ENCODE data around the gene XRCC3. TPM values are rescaled to one million over a fixed set of nuclear protein-coding genes. Genes with fewer than 3 reads are reported as not detected.
A peak's percentile ranks its signal among the peaks of the same experiment; 100 is the strongest.
"Not testable (repeated sequence)": the region's sequence is repeated elsewhere in the genome, so short reads cannot be mapped to it uniquely, and the experiment has no call there.

XRCC3 gene
- total and polyA plus RNA-seq, 4 donors = 1.0 to 8.6 (median 5.2) TPM

DNA sequence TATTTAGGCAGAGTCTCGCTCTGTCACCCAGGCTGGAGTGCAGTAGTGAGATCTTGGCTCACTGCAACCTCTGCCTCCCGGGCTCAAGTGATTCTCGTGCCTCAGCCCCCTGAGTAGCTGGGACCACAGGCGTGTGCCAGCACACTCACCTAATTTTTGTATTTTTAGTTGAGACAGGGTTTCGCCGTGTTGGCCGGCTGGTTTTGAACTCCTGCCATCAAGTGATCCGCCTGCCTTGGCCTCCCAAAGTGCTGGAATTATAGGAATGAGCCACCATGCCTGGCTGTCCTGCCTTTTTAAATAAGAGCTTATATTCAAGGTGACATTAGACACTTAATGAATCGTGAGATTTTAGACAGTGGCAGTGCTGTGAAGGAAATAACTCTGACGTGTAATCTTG, 61.9 kb downstream of the XRCC3 start:
- H3K36me3 ChIP-seq (ENCODE audit: control insufficient read depth in 1 of 2, insufficient read depth in 2 of 2, low read length in 1 of 2); H3K9me3 ChIP-seq (ENCODE audit: control insufficient read depth, low read length); ATAC-seq (ENCODE audit: low FRiP score); H3K4me3 ChIP-seq (ENCODE audit: low read length in 2 of 2); intact Hi-C loops (cut with DNase I); H3K27me3 ChIP-seq (ENCODE audit: control insufficient read depth in 1 of 2, insufficient read depth in 2 of 2, low read length in 1 of 2); H3K4me1 ChIP-seq (ENCODE audit: control insufficient read depth in 1 of 2, insufficient read depth in 2 of 2, low read length in 2 of 2): not testable (repeated sequence)
- H3K27ac ChIP-seq (ENCODE audit: low read depth in 1 of 2, low read length in 2 of 2) = peak overlapping the region in 1 of 2 donors; percentile 65
- WGBS, 2 donors = 6% methylated on average over 10 of the region's 10 CpGs
- DNase-seq = peak; percentile 56 to 71

DNA sequence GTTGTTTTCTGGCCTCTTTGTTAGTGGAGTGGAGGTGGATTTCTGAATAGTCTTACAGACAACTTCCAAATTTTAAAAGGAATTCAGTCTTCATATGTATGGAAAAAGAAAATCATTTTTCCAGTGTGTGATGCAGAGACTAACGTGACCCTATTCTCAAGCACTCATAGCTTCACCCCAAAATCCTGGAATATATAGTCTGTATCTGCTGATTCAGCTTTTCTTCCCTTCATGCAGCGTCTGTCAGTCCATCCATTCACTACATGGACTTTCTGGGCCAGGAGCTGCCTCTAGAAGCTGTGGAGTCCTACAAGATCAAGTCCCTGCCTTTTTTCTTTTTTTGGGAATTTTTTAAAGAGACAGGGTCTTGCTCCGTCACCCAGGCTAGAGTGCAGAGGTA, 62.4 kb downstream of the XRCC3 start:
- DNase-seq (no peak), ATAC-seq (ENCODE audit: low FRiP score) (no peak)
- WGBS, 2 donors = 35 to 46% methylated on average over 3 of the region's 3 CpGs
- Histone ChIP-seq H3K27ac (ENCODE audit: low read depth in 1 of 2, low read length in 2 of 2) (peak overlapping the region in 1 of 2 donors; percentile 80), H3K4me3 (ENCODE audit: low read length in 2 of 2) (no peak overlapping the region), H3K9me3 (ENCODE audit: control insufficient read depth, low read length) (no peaks in the 10 kb centered on the region), H3K27me3 (ENCODE audit: control insufficient read depth in 1 of 2, insufficient read depth in 2 of 2, low read length in 1 of 2) (no peaks in the 10 kb centered on the region), H3K36me3 (ENCODE audit: control insufficient read depth in 1 of 2, insufficient read depth in 2 of 2, low read length in 1 of 2) (peaks cover 4 to 8% of the 10 kb centered on the region in 2 donors), H3K4me1 (ENCODE audit: control insufficient read depth in 1 of 2, insufficient read depth in 2 of 2, low read length in 2 of 2) (peaks cover 0 to 8% of the 10 kb centered on the region in 2 donors)
- intact Hi-C loops (cut with DNase I) = no loop called here

DNA sequence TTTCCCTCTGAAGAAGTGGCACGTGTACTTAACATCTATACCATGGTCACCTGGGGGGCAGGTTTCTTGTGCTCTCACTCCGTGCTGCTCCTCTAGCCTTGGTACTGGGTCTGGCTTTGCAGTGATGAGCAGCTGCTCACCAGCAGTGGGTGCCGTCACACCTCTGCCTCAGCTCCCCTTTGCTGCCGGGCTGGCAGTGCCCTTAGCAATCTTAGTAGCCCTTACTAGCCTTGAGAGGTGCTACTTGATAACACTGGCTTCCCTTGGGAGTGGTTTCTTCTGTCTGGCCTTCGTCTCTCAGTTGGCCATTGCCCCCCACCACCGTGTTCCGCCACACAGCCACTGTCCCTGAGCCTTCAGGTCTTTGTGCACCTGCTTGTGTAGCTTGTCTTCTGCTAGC, 63.7 kb downstream of the XRCC3 start:
- Histone ChIP-seq H3K4me3 (ENCODE audit: low read length in 2 of 2) (no peak overlapping the region), H3K36me3 (ENCODE audit: control insufficient read depth in 1 of 2, insufficient read depth in 2 of 2, low read length in 1 of 2) (peaks cover 3 to 4% of the 10 kb centered on the region in 2 donors), H3K4me1 (ENCODE audit: control insufficient read depth in 1 of 2, insufficient read depth in 2 of 2, low read length in 2 of 2) (peaks cover 0 to 8% of the 10 kb centered on the region in 2 donors), H3K27me3 (ENCODE audit: control insufficient read depth in 1 of 2, insufficient read depth in 2 of 2, low read length in 1 of 2) (no peaks in the 10 kb centered on the region), H3K27ac (ENCODE audit: low read depth in 1 of 2, low read length in 2 of 2) (no peak overlapping the region), H3K9me3 (ENCODE audit: control insufficient read depth, low read length) (no peaks in the 10 kb centered on the region)
- intact Hi-C loops (cut with DNase I) = no loop called here
- WGBS, 2 donors = 74 to 75% methylated on average over 7 of the region's 7 CpGs
- ATAC-seq (ENCODE audit: low FRiP score) (no peak), DNase-seq (peak in 1 of 2 donors; percentile 51)

DNA sequence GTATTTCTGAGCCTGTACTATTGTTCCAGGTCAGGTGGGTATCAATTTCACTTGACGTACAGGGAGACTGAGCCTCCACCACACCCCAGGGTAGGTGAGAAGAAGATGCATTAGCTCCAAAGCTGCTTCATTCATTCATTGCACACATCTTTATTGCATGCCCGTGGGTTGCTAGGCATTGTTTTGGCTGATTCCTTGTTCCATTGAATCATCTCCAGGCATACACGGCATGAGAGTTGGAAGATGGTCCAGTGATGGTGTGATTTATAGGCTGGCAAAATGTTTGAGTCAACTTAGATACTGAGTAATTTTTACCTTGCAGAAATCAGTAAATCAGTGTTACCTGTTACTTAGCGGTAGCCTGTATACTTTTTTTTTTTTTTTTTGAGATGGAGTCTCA, 65.0 kb downstream of the XRCC3 start:
- ATAC-seq (ENCODE audit: low FRiP score) (no peak), DNase-seq (peak in 1 of 2 donors; percentile 12)
- H3K27ac ChIP-seq (ENCODE audit: low read depth in 1 of 2, low read length in 2 of 2) = no peak overlapping the region
- H3K4me3 ChIP-seq (ENCODE audit: low read length in 2 of 2) = no peak overlapping the region
- H3K27me3 ChIP-seq (ENCODE audit: control insufficient read depth in 1 of 2, insufficient read depth in 2 of 2, low read length in 1 of 2) = no peaks in the 10 kb centered on the region
- WGBS, 2 donors = 50 to 53% methylated on average over 4 of the region's 4 CpGs
- intact Hi-C loops (cut with DNase I) = no loop called here
- H3K9me3 ChIP-seq (ENCODE audit: control insufficient read depth, low read length) = no peaks in the 10 kb centered on the region
- H3K36me3 ChIP-seq (ENCODE audit: control insufficient read depth in 1 of 2, insufficient read depth in 2 of 2, low read length in 1 of 2) = no peaks in the 10 kb centered on the region
- H3K4me1 ChIP-seq (ENCODE audit: control insufficient read depth in 1 of 2, insufficient read depth in 2 of 2, low read length in 2 of 2) = peaks cover 0 to 8% of the 10 kb centered on the region in 2 donors

DNA sequence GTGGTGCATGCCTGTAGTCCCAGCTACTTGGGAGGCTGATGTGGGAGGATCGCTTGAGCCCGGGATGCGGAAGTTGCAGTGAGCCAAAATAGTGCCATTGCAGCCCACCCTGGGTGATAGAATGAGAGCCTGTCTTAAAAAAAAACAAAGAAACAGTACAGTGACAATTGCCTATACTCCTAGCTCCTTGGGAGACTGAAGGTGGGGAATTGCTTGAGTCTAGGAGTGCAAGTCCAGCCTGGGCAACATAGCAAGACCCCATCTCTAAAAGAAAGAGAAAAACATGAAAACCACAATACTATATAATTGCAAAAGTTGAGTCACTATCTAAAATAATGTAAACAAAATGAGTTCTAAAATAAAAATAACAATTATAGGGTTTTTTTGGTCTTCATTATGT, 66.2 kb downstream of the XRCC3 start:
- no peaks in the 10 kb centered on the region for H3K36me3 ChIP-seq (ENCODE audit: control insufficient read depth in 1 of 2, insufficient read depth in 2 of 2, low read length in 1 of 2)
- H3K27ac ChIP-seq (ENCODE audit: low read depth in 1 of 2, low read length in 2 of 2) = no peak overlapping the region
- intact Hi-C loops (cut with DNase I) = no loop called here
- H3K4me3 ChIP-seq (ENCODE audit: low read length in 2 of 2) = no peak overlapping the region
- 96 to 100% methylated on average over 3 of the region's 3 CpGs for WGBS, 2 donors
- DNase-seq = no peak
- no peak for ATAC-seq (ENCODE audit: low FRiP score)
- peaks cover 1 to 6% of the 10 kb centered on the region in 2 donors for H3K4me1 ChIP-seq (ENCODE audit: control insufficient read depth in 1 of 2, insufficient read depth in 2 of 2, low read length in 2 of 2)
- H3K27me3 ChIP-seq (ENCODE audit: control insufficient read depth in 1 of 2, insufficient read depth in 2 of 2, low read length in 1 of 2) = no peaks in the 10 kb centered on the region
- no peaks in the 10 kb centered on the region for H3K9me3 ChIP-seq (ENCODE audit: control insufficient read depth, low read length)

Other genes starting within 250 kb of the XRCC3 start
- gene CKB, start 192.6 kb downstream of the XRCC3 start, total RNA-seq = 100 to 1,000 TPM in 1 of 2 donors, 10 to 100 TPM in 1; 78.1 to 109 TPM
- gene CKB, start 192.6 kb downstream of the XRCC3 start, polyA plus RNA-seq = 10 to 100 TPM; 46.6 to 91.3 TPM
- 10 to 100 TPM; 11.4 to 11.8 TPM for gene TRMT61A, start 186.3 kb downstream of the XRCC3 start, total RNA-seq
- 10 to 100 TPM in 1 of 2 donors, 1 to 10 TPM in 1; 6.4 to 12.4 TPM for gene TRMT61A, start 186.3 kb downstream of the XRCC3 start, polyA plus RNA-seq
- 10 to 100 TPM; 30.4 to 30.8 TPM for gene BAG5, start 152.8 kb downstream of the XRCC3 start, total RNA-seq
- gene BAG5, start 152.8 kb downstream of the XRCC3 start, polyA plus RNA-seq = 10 to 100 TPM in 1 of 2 donors, 1 to 10 TPM in 1; 9.2 to 14.9 TPM
- gene COA8, start 152.5 kb downstream of the XRCC3 start, total RNA-seq = 10 to 100 TPM; 27.6 to 33.3 TPM
- 10 to 100 TPM; 44.2 to 71.7 TPM for gene COA8, start 152.5 kb downstream of the XRCC3 start, polyA plus RNA-seq
- 100 to 1,000 TPM; 254 to 315 TPM for gene KLC1, start 86.2 kb downstream of the XRCC3 start, total RNA-seq
- gene KLC1, start 86.2 kb downstream of the XRCC3 start, polyA plus RNA-seq = 100 to 1,000 TPM in 1 of 2 donors, 10 to 100 TPM in 1; 71.7 to 190 TPM
- 10 to 100 TPM; 69.0 to 74.8 TPM for gene ZFYVE21, start 359 bp upstream of the XRCC3 start, total RNA-seq
- 100 to 1,000 TPM; 100 to 110 TPM for gene ZFYVE21, start 359 bp upstream of the XRCC3 start, polyA plus RNA-seq
- 10 to 100 TPM; 24.8 to 44.0 TPM for gene PPP1R13B, start 132.1 kb upstream of the XRCC3 start, total RNA-seq
- gene PPP1R13B, start 132.1 kb upstream of the XRCC3 start, polyA plus RNA-seq = 1 to 10 TPM; 2.3 to 6.9 TPM
- 1 to 10 TPM; 1.7 to 2.7 TPM for gene TDRD9, start 213.0 kb upstream of the XRCC3 start, total RNA-seq
- 1 to 10 TPM; 1.1 to 2.3 TPM for gene TDRD9, start 213.0 kb upstream of the XRCC3 start, polyA plus RNA-seq
- not detected for gene RD3L, start 227.1 kb upstream of the XRCC3 start, total RNA-seq
- not detected for gene RD3L, start 227.1 kb upstream of the XRCC3 start, polyA plus RNA-seq